22Rv1 (cell line): ENCODE measurements around the gene GPR61.

Source experiments
- H3K27ac ChIP-seq: fragments of 450-650 bp; 2 replicates; pipeline ENCODE4 v1.5.1; 2017
- ZFX ChIP-seq: fragments of 450-650 bp; IDR thresholded peaks from 2 replicates; pipeline ENCODE4 v1.6.1; 2017; ENCODE audit warnings: antibody characterized with exemption, borderline replicate concordance
- TF ChIP-seq, protein P1 (sequence below): fragments of 450-650 bp; IDR thresholded peaks from 2 replicates; pipeline ENCODE4 v1.5.1; 2017; ENCODE audit warnings: mild to moderate bottlenecking

Gene GPR61

GRCh38 chr1:109546311-109547109 lies 6.8 kb downstream of the GPR61 start:
- peak overlapping the region; percentile 81 for H3K27ac ChIP-seq
- TF ChIP-seq, protein P1, sequence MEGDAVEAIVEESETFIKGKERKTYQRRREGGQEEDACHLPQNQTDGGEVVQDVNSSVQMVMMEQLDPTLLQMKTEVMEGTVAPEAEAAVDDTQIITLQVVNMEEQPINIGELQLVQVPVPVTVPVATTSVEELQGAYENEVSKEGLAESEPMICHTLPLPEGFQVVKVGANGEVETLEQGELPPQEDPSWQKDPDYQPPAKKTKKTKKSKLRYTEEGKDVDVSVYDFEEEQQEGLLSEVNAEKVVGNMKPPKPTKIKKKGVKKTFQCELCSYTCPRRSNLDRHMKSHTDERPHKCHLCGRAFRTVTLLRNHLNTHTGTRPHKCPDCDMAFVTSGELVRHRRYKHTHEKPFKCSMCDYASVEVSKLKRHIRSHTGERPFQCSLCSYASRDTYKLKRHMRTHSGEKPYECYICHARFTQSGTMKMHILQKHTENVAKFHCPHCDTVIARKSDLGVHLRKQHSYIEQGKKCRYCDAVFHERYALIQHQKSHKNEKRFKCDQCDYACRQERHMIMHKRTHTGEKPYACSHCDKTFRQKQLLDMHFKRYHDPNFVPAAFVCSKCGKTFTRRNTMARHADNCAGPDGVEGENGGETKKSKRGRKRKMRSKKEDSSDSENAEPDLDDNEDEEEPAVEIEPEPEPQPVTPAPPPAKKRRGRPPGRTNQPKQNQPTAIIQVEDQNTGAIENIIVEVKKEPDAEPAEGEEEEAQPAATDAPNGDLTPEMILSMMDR: peak; percentile 88
- no peak for TF ChIP-seq ZFX

DNA sequence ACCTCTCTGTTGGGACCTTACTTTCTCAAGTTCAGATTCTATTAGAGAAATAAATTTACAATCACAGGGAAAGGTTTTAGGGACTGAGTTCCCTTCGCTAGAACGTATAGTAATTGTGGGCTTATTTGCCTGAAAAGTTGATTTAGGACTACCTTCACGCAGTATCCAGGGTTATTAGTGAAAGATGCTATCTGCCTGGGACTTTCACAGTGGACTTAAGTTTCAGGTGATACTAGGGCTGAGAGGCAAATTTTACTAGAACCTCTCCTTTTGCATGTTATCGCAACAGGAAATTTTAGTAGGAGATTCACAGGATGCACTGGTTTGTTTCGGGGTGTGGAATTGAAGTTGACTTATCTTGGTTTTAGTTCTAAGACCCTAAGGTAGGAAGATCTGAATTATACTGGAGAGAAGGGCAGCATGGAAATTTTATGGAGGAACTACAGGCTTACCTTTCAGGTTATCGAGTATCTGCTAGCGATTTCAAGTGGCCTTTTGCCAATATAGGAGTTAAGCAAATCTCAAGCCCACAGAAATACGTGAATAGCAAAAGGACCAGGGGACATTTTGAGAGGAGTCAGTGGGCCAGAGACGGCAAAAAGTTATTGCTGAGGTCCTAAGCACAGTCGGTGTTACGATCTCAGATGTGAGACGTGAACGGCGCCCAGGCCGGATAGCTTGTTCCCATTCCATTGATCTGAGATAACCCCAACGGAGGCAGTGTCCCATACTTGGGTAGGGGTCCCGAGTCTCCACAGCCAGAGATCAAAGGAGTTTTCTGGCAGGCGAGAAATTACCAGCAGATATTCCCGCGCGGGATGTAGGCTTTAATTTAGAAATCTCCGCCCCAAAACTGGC lies 8.0 kb downstream of the GPR61 start:
- no peak for TF ChIP-seq ZFX
- TF ChIP-seq, protein P1: no peak
- peak overlapping the region; percentile 81 for H3K27ac ChIP-seq

GRCh38 chr1:109548321-109549267 lies 8.9 kb downstream of the GPR61 start, which contains the start of gene GNAI3:
TSS of gene GNAI3 (plus strand) at chr1:109548615. CDS start at chr1:109548721, 106 bp downstream.
- TF ChIP-seq, protein P1: no peak
- TF ChIP-seq ZFX: no peak
- H3K27ac ChIP-seq: peak within 1 kb of the TSS; percentile 81

GRCh38 chr1:109556563-109556962 lies 16.9 kb downstream of the GPR61 start:
- TF ChIP-seq, protein P1: no peak
- no peak for TF ChIP-seq ZFX
- H3K27ac ChIP-seq: no peak overlapping the region

GRCh38 chr1:109557520-109557919 lies 17.8 kb downstream of the GPR61 start:
- no peak overlapping the region for H3K27ac ChIP-seq
- no peak for TF ChIP-seq ZFX
- TF ChIP-seq, protein P1: no peak

GRCh38 chr1:109559995-109560394 lies 20.3 kb downstream of the GPR61 start:
- no peak overlapping the region for H3K27ac ChIP-seq
- TF ChIP-seq, protein P1: no peak
- TF ChIP-seq ZFX: no peak
